Heart left ventricle (tissue), 13 donors: ENCODE results near the gene WSB1.

Experiments used
- CTCF ChIP-seq, 12 donors: fragments of 200-600 bp; sonication (generic) in 4 of 12; IDR thresholded peaks; one replicate each; pipeline versions ENCODE4 v1.5.0 to v1.8.0; 2018 to 2022; ENCODE audit warnings: antibody characterized with exemption in 12 of 12, mild to moderate bottlenecking in 5 of 12
- POLR2A ChIP-seq, 2 donors: fragments of 450-650 bp; IDR thresholded peaks; one replicate each; pipeline ENCODE4 v1.6.1; 2017; ENCODE audit warnings: antibody characterized with exemption in 2 of 2, mild to moderate bottlenecking in 2 of 2, moderate library complexity in 2 of 2
- donor health status: ischemic (EF 13 %, LVEDD 7.1; RV severe dilation, severe dysfunction).
- donor health status: DM: no; HTN: yes; CAD: no.
- donor health status: DM: no; HTN: no; CAD: no.
- donor health status: ischemic (EF 25% LVEDD 6.9; RV normal size, moderate dysfunction).
- donor health status: ischemic (EF 25% LVEDD 5.7; RV mildly dilated, moderate dysfunction).
- donor health status: ischemic (EF 35%, LVEDD 5.7; RV mildly dilated, moderate dysfunction).
- donor health status: nonischemic (EF 11% LVEDD 7.7; RV severe dilation, severe dysfunction).
- donor health status: DM: yes; HTN: yes; CAD: no.
- donor health status: PGD.
- donor health status: ischemic (EF 29% LVEDD 5.4; RV normal size, mild dysfunction).
- donor health status: nonischemic (EF 23%, LVEDD 6.1; RV moderate dilation, normal function).

GRCh38 chr17:27266228-27266627, 27.7 kb upstream of the WSB1 start:
- TF ChIP-seq CTCF (IDR thresholded peaks at IDR 0.05) = no peak
- TF ChIP-seq POLR2A (IDR thresholded peaks at IDR 0.05) = no peak
